ENCODE data around the gene FAM13B.

Gene FAM13B

DNA sequence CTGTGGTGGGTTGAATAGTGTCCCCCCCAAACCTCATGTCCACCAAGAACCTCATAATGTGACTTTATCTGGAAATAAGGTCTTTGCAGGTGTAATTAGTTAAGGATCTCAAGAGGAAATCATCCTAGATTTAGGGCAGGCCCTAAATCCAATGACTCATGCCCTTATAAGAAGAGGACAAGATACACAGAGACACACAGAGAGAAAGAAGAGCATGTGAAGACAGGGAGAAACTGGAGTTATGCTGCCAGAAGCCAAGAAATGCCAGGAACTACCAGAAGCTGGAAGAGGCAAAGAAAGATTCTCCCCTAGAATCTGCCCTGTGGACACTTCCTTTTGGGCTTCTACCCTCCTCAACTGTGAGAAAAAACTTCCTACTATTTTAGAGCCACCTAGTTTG, 8.8 kb downstream of the FAM13B start:
- peaks cover 12% of the 10 kb centered on the region for H3K4me1 ChIP-seq (ENCODE audit: control insufficient read depth, insufficient read depth, low read length, poor library complexity, severe bottlenecking)
- no peak overlapping the region for H3K4me3 ChIP-seq (ENCODE audit: insufficient read depth, low read depth, low read length, poor library complexity, severe bottlenecking)
- H3K27ac ChIP-seq (ENCODE audit: insufficient read depth, low read length, poor library complexity, severe bottlenecking): no peak overlapping the region
- H3K27me3 ChIP-seq (replicated peaks; ENCODE audit: control insufficient read depth, insufficient read depth, low read length, poor library complexity, severe bottlenecking): no peaks in the 10 kb centered on the region
- DNase-seq: no peak
- peaks cover 14% of the 10 kb centered on the region for H3K36me3 ChIP-seq (ENCODE audit: control insufficient read depth, insufficient read depth, low read length)
- no peaks in the 10 kb centered on the region for H3K9me3 ChIP-seq (ENCODE audit: control insufficient read depth, low read length)

DNA sequence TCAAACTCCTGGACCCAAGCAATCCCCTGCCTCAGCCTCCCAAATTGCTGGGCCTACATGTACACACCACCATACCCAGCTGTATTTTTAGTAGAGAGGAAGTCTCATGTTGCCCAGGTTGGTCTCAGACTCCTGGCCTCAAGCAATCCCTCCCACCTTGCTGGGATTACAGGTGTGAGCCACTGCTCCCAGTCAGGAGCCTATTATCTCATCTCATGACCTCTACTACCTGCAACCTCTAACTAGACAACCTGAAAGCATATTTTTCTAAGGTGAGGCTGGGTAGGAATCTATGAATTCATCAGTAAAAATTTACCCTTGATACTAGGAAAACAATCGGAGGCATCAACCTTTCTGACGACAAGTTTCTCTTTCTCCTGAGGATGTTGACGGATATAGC, 10.0 kb downstream of the FAM13B start:
- Histone ChIP-seq H3K4me3 (ENCODE audit: insufficient read depth, low read depth, low read length, poor library complexity, severe bottlenecking) (no peak overlapping the region), H3K36me3 (ENCODE audit: control insufficient read depth, insufficient read depth, low read length) (peaks cover 26% of the 10 kb centered on the region), H3K9me3 (ENCODE audit: control insufficient read depth, low read length) (no peaks in the 10 kb centered on the region), H3K27ac (ENCODE audit: insufficient read depth, low read length, poor library complexity, severe bottlenecking) (no peak overlapping the region), H3K4me1 (ENCODE audit: control insufficient read depth, insufficient read depth, low read length, poor library complexity, severe bottlenecking) (peaks cover 9% of the 10 kb centered on the region), H3K27me3 (replicated peaks; ENCODE audit: control insufficient read depth, insufficient read depth, low read length, poor library complexity, severe bottlenecking) (no peaks in the 10 kb centered on the region)
- no peak for DNase-seq

DNA sequence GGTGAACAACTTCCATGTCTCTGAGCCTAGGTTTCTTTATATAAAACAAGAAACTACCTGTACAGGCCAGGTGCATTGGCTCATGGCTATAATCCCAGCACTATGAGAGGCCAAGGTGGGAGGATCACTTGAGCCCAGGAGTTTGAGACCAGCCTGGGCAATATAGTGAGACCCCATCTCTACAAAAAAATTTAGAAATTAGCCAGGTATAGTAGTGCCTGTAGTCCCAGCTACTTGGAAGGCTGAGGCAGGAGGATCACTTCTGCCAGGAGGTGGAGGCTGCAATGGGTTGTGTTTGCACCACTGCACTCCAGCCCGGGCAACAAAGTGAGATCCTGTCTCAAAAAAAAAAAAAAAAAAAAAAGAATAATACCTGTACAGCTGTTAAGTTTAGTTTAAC, 11.1 kb downstream of the FAM13B start:
- no peaks in the 10 kb centered on the region for H3K4me1 ChIP-seq (ENCODE audit: control insufficient read depth, insufficient read depth, low read length, poor library complexity, severe bottlenecking)

DNA sequence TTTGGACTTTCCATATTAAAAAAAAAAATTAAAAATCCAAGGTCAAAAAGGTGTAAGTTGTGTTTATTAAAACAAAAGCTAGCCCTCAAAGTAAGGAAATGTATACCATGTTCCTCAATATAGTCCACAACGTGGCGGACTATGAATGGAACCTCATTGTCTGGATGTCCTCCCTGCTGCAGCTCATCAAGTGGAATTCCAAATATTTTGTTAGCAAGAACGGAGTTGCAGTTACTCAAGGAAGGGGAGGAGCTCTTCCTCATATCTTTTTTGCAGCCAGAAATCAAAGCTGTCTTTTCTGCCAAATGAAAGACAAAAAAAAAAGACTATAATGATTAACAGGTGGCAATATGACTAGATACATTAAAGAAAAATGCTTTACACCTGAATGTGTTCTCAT, 14.0 kb downstream of the FAM13B start:
- DNase-seq: no peak
- Histone ChIP-seq H3K9me3 (ENCODE audit: control insufficient read depth, low read length) (no peaks in the 10 kb centered on the region), H3K36me3 (ENCODE audit: control insufficient read depth, insufficient read depth, low read length) (peaks cover 35% of the 10 kb centered on the region), H3K27me3 (replicated peaks; ENCODE audit: control insufficient read depth, insufficient read depth, low read length, poor library complexity, severe bottlenecking) (no peaks in the 10 kb centered on the region), H3K4me1 (ENCODE audit: control insufficient read depth, insufficient read depth, low read length, poor library complexity, severe bottlenecking) (no peaks in the 10 kb centered on the region), H3K4me3 (ENCODE audit: insufficient read depth, low read depth, low read length, poor library complexity, severe bottlenecking) (no peak overlapping the region), H3K27ac (ENCODE audit: insufficient read depth, low read length, poor library complexity, severe bottlenecking) (no peak overlapping the region)

More for the DNA sequence above, 11.1 kb downstream of the FAM13B start:
- Histone ChIP-seq H3K9me3 (ENCODE audit: control insufficient read depth, low read length) (no peaks in the 10 kb centered on the region), H3K4me3 (ENCODE audit: insufficient read depth, low read depth, low read length, poor library complexity, severe bottlenecking) (no peak overlapping the region), H3K27me3 (replicated peaks; ENCODE audit: control insufficient read depth, insufficient read depth, low read length, poor library complexity, severe bottlenecking) (no peaks in the 10 kb centered on the region), H3K27ac (ENCODE audit: insufficient read depth, low read length, poor library complexity, severe bottlenecking) (no peak overlapping the region), H3K36me3 (ENCODE audit: control insufficient read depth, insufficient read depth, low read length) (peaks cover 35% of the 10 kb centered on the region)
- DNase-seq: no peak

DNA sequence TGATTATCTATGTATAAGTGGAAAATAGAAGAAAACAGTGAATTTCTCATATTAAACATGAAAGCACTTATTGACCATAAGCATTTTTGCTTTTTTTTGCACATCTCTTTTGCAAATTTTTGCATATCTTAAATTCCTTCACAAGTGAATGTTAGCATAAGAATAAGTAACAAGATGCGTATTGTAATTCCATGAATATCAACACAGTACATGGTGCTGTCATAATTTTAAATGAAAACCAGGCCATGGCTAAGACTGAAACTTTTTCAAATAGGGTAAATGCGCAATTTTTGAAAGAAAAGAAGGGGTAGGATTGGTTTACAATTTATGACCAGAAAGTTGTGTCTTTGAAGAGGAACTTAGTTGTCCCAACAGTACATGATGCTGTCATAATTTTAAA, 17.0 kb downstream of the FAM13B start:
- H3K36me3 ChIP-seq (ENCODE audit: control insufficient read depth, insufficient read depth, low read length): peaks cover 53% of the 10 kb centered on the region
- no peaks in the 10 kb centered on the region for H3K4me1 ChIP-seq (ENCODE audit: control insufficient read depth, insufficient read depth, low read length, poor library complexity, severe bottlenecking)
- H3K27me3 ChIP-seq (replicated peaks; ENCODE audit: control insufficient read depth, insufficient read depth, low read length, poor library complexity, severe bottlenecking): no peaks in the 10 kb centered on the region
- H3K27ac ChIP-seq (ENCODE audit: insufficient read depth, low read length, poor library complexity, severe bottlenecking): no peak overlapping the region
- no peak overlapping the region for H3K4me3 ChIP-seq (ENCODE audit: insufficient read depth, low read depth, low read length, poor library complexity, severe bottlenecking)
- no peaks in the 10 kb centered on the region for H3K9me3 ChIP-seq (ENCODE audit: control insufficient read depth, low read length)
- DNase-seq: no peak

- Histone ChIP-seq H3K27ac (ENCODE audit: insufficient read depth, low read length, poor library complexity, severe bottlenecking) (no peak overlapping the region), H3K27me3 (replicated peaks; ENCODE audit: control insufficient read depth, insufficient read depth, low read length, poor library complexity, severe bottlenecking) (no peaks in the 10 kb centered on the region), H3K4me3 (ENCODE audit: insufficient read depth, low read depth, low read length, poor library complexity, severe bottlenecking) (no peak overlapping the region), H3K9me3 (ENCODE audit: control insufficient read depth, low read length) (no peaks in the 10 kb centered on the region), H3K4me1 (ENCODE audit: control insufficient read depth, insufficient read depth, low read length, poor library complexity, severe bottlenecking) (no peaks in the 10 kb centered on the region), H3K36me3 (ENCODE audit: control insufficient read depth, insufficient read depth, low read length) (peaks cover 51% of the 10 kb centered on the region)
- no peak for DNase-seq
Observed at GRCh38 chr5:138011991-138012390, 20.9 kb downstream of the FAM13B start.

DNA sequence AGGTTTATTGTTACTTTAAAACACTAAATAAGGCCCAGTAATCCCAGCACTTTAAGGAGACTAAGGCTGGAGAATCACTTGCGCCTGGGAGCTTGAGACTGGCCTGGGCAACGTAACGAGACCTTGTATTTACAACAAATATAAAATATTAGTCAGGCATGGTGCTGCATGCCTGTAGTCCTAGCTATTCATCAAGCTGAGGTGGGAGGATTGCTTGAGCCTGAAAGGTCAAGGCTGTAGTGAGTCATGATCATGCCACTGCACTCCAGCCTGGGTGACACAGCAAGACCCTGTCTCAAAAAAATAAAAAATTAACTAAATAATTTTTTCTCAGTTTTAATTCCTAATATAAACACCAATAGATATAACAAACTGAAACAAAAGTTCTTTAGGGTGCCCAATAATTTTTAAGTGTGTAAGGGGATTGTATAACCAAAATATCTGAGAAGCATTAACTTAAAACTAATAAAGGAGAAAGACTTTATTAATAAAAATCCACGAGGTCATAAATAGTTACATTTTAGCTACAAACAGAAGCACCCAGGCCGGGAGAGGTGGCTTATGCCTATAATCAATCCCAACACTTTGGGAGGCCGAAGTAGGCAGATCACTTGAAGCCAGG, 32.7 kb downstream of the FAM13B start:
- no peak for DNase-seq
- H3K27ac ChIP-seq (ENCODE audit: insufficient read depth, low read length, poor library complexity, severe bottlenecking): no peak overlapping the region
- peaks cover 17% of the 10 kb centered on the region for H3K36me3 ChIP-seq (ENCODE audit: control insufficient read depth, insufficient read depth, low read length)
- no peaks in the 10 kb centered on the region for H3K9me3 ChIP-seq (ENCODE audit: control insufficient read depth, low read length)
- no peaks in the 10 kb centered on the region for H3K27me3 ChIP-seq (replicated peaks; ENCODE audit: control insufficient read depth, insufficient read depth, low read length, poor library complexity, severe bottlenecking)
- H3K4me3 ChIP-seq (ENCODE audit: insufficient read depth, low read depth, low read length, poor library complexity, severe bottlenecking): no peak overlapping the region
- H3K4me1 ChIP-seq (ENCODE audit: control insufficient read depth, insufficient read depth, low read length, poor library complexity, severe bottlenecking): no peaks in the 10 kb centered on the region

DNA sequence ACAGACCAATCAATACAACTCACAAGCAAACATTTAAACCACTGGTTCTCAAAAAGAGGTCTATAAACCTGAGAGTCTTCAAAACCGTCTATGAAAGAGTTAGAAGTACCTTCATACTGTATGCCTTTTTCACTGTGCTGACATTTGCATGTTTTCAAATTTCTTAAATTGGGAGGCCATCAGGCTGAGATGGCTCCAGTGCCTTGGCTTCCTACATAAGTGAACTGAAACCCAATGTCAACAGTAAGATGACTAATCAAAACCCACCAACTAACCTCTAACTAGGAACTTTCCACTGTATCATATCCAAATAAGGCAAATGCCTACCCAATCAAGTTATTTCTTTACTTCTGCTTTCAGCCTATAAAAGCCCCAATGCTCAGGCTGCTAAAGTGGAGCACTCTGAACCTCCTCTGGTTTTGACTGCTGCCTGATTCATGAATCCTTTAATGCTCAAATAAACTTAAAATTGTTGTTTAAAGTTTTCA, 35.1 kb downstream of the FAM13B start:
- DNase-seq: no peak

GRCh38 chr5:137995749-137996128, 37.1 kb downstream of the FAM13B start:
- no peaks in the 10 kb centered on the region for H3K4me1 ChIP-seq (ENCODE audit: control insufficient read depth, insufficient read depth, low read length, poor library complexity, severe bottlenecking)
- no peak for DNase-seq
- H3K27ac ChIP-seq (ENCODE audit: insufficient read depth, low read length, poor library complexity, severe bottlenecking): no peak overlapping the region
- H3K4me3 ChIP-seq (ENCODE audit: insufficient read depth, low read depth, low read length, poor library complexity, severe bottlenecking): no peak overlapping the region
- no peaks in the 10 kb centered on the region for H3K27me3 ChIP-seq (replicated peaks; ENCODE audit: control insufficient read depth, insufficient read depth, low read length, poor library complexity, severe bottlenecking)
- peaks cover 4% of the 10 kb centered on the region for H3K36me3 ChIP-seq (ENCODE audit: control insufficient read depth, insufficient read depth, low read length)
- no peaks in the 10 kb centered on the region for H3K9me3 ChIP-seq (ENCODE audit: control insufficient read depth, low read length)

More for the DNA sequence above, 35.1 kb downstream of the FAM13B start:
- H3K27me3 ChIP-seq (replicated peaks; ENCODE audit: control insufficient read depth, insufficient read depth, low read length, poor library complexity, severe bottlenecking): no peaks in the 10 kb centered on the region
- H3K9me3 ChIP-seq (ENCODE audit: control insufficient read depth, low read length): no peaks in the 10 kb centered on the region
- no peak overlapping the region for H3K27ac ChIP-seq (ENCODE audit: insufficient read depth, low read length, poor library complexity, severe bottlenecking)
- peaks cover 7% of the 10 kb centered on the region for H3K36me3 ChIP-seq (ENCODE audit: control insufficient read depth, insufficient read depth, low read length)
- no peak overlapping the region for H3K4me3 ChIP-seq (ENCODE audit: insufficient read depth, low read depth, low read length, poor library complexity, severe bottlenecking)
- no peaks in the 10 kb centered on the region for H3K4me1 ChIP-seq (ENCODE audit: control insufficient read depth, insufficient read depth, low read length, poor library complexity, severe bottlenecking)

DNA sequence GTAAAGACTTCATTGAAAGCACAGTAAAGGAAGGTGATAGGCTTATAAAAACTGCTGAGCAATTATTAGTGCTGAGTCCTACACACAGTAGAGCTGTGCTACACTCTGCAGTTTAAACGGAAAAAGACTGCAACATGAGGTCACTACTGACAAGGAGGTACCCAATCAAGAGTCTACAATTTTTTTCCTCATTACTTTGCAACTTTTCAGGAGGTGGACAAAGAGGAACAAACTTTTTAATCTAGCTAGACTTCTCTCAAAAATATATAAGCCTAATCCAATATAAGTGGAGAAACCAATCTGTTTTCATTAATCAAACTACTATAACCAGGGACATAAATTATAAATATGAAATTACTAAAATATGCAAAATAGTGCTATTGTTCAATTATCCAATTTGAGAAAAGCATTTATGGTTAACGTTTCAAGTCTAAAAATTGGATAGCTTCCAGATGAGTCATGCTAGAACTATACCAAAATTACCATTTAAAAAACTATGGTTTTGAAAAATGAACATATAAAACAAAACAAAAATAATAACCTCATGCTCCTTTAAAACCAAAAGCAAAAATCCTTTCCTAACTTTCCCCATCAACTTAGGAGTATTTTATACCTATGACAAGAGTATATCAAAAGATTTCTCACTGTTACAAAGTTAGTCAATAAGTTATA, 37.7 kb downstream of the FAM13B start:
- H3K4me1 ChIP-seq (ENCODE audit: control insufficient read depth, insufficient read depth, low read length, poor library complexity, severe bottlenecking): no peaks in the 10 kb centered on the region
- H3K4me3 ChIP-seq (ENCODE audit: insufficient read depth, low read depth, low read length, poor library complexity, severe bottlenecking): no peak overlapping the region
- H3K36me3 ChIP-seq (ENCODE audit: control insufficient read depth, insufficient read depth, low read length): peaks cover 4% of the 10 kb centered on the region
- H3K9me3 ChIP-seq (ENCODE audit: control insufficient read depth, low read length): no peaks in the 10 kb centered on the region
- no peak overlapping the region for H3K27ac ChIP-seq (ENCODE audit: insufficient read depth, low read length, poor library complexity, severe bottlenecking)
- DNase-seq: no peak
- no peaks in the 10 kb centered on the region for H3K27me3 ChIP-seq (replicated peaks; ENCODE audit: control insufficient read depth, insufficient read depth, low read length, poor library complexity, severe bottlenecking)

Measured in effector memory CD4-positive, alpha-beta T cell (primary cell).